Stomach smooth muscle (tissue), 2 donors: ENCODE results near the gene KIRREL2.
"Not testable (repeated sequence)": the region's sequence is repeated elsewhere in the genome, so short reads cannot be mapped to it uniquely, and the experiment has no call there.

ENCODE experiments used
- H3K27ac ChIP-seq: one replicate; pipeline ENCODE4 v1.7.0; 2013; ENCODE audit warnings: mild to moderate bottlenecking, low read length, inconsistent platforms
- H3K27me3 ChIP-seq, 2 donors: one replicate each; pipeline ENCODE4 v1.7.0; 2013; ENCODE audit warnings: low read length in 2 of 2; ENCODE audit not compliant: insufficient read depth in 2 of 2, control insufficient read depth in 1 of 2
- H3K36me3 ChIP-seq, 2 donors: one replicate each; pipeline ENCODE4 v1.7.0; 2013; ENCODE audit warnings: low read length in 2 of 2; ENCODE audit not compliant: control insufficient read depth in 2 of 2, insufficient read depth in 2 of 2
- H3K4me1 ChIP-seq: one replicate; pipeline ENCODE4 v1.7.0; 2013; ENCODE audit warnings: low read length; ENCODE audit not compliant: control insufficient read depth, insufficient read depth
- H3K4me3 ChIP-seq, 2 donors: one replicate each; pipeline ENCODE4 v1.7.0; 2013; ENCODE audit warnings: low read length in 2 of 2
- H3K9ac ChIP-seq, 2 donors: one replicate each; pipeline ENCODE4 v1.7.0; 2013; ENCODE audit warnings: low read length in 2 of 2, mild to moderate bottlenecking in 1 of 2
- H3K9me3 ChIP-seq, 2 donors: one replicate each; pipeline ENCODE4 v1.7.0; 2013; ENCODE audit warnings: low read length in 2 of 2; ENCODE audit not compliant: control insufficient read depth in 2 of 2
- donor health status: healthy.
- donor health status: Pancreatic carcinoma.

Gene KIRREL2

DNA sequence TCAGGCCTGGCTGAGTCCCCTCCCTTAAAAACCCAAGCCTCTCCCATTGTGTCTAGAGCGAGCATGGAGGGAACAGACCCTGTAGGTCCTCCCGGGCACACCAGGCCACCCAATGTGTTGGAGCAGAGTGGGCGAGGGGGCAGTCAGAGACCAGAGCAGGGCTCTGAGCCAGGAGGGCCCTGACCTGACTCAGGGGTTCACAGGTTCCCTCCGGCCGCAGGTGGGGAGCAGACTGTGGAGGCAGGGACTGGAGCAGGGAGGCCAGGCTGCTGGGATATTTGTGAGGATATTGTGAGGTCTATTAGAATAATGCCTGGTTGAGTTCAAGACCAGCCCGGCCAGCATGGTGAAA, 52.9 kb downstream of the KIRREL2 start:
- Histone ChIP-seq H3K4me1 (peaks cover 8% of the 10 kb centered on the region), H3K9ac (no peak overlapping the region), H3K36me3 (no peaks in the 10 kb centered on the region), H3K4me3 (no peak overlapping the region), H3K9me3 (no peaks in the 10 kb centered on the region), H3K27ac (no peak overlapping the region), H3K27me3 (no peaks in the 10 kb centered on the region)

GRCh38 chr19:35910355-35910754, 53.6 kb downstream of the KIRREL2 start:
- H3K9ac ChIP-seq, H3K27ac ChIP-seq, H3K36me3 ChIP-seq, H3K4me1 ChIP-seq, H3K4me3 ChIP-seq, H3K27me3 ChIP-seq, H3K9me3 ChIP-seq: not testable (repeated sequence)

GRCh38 chr19:35911173-35911572, 54.5 kb downstream of the KIRREL2 start:
- no peak overlapping the region for H3K27ac ChIP-seq
- no peaks in the 10 kb centered on the region for H3K27me3 ChIP-seq
- H3K36me3 ChIP-seq: no peaks in the 10 kb centered on the region
- no peak overlapping the region for H3K4me3 ChIP-seq
- H3K4me1 ChIP-seq: peaks cover 8% of the 10 kb centered on the region
- no peaks in the 10 kb centered on the region for H3K9me3 ChIP-seq
- no peak overlapping the region for H3K9ac ChIP-seq

GRCh38 chr19:35911790-35912189, 55.1 kb downstream of the KIRREL2 start:
- Histone ChIP-seq H3K9ac (no peak overlapping the region), H3K27ac (no peak overlapping the region), H3K9me3 (no peaks in the 10 kb centered on the region), H3K4me1 (peaks cover 4% of the 10 kb centered on the region), H3K27me3 (peaks cover 0 to 1% of the 10 kb centered on the region in 2 donors), H3K36me3 (no peaks in the 10 kb centered on the region), H3K4me3 (no peak overlapping the region)

DNA sequence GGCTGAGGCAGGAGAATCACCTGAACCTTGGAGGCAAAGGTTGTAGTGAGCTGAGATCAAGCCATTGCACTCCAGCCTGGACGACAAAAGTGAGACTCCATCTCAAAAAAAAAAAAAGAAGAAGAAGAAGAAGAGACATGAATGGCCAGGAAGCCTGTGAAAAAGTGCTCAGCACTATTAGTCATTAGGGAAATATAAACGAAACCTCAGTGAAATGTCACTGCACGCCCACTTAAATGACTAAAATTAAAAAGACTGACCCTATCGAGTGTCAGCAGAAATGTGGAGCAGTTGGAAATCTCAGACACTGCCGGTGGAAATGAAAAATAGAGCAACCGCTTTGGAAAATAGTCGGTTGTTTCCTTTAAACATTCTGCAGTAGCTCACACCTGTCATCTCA, 56.9 kb downstream of the KIRREL2 start:
- Histone ChIP-seq H3K4me3 (no peak overlapping the region), H3K27me3 (peaks cover 0 to 4% of the 10 kb centered on the region in 2 donors), H3K4me1 (no peaks in the 10 kb centered on the region), H3K36me3 (no peaks in the 10 kb centered on the region), H3K27ac (no peak overlapping the region), H3K9ac (no peak overlapping the region), H3K9me3 (no peaks in the 10 kb centered on the region)

DNA sequence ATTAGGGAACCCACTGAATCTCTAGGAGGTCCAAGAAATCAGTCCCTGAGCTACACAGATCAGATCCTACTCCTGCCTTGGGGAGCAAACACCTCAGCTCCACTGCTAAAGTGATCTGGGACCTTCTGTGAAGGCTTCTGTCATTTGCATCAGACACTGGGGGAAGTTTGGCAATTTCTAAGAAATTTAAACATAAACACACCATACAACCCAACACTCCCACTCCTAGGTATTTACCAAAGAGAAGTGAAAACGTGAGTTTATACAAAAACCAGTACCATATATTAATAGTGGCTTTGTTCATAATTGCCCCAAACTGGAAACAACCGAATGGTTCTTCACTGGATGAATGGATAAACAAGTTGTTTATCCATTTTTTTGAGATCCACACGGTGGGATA, 58.7 kb downstream of the KIRREL2 start:
- Histone ChIP-seq H3K36me3 (no peaks in the 10 kb centered on the region), H3K27me3 (peaks cover 0 to 4% of the 10 kb centered on the region in 2 donors), H3K27ac (no peak overlapping the region), H3K9ac (no peak overlapping the region), H3K4me1 (no peaks in the 10 kb centered on the region), H3K9me3 (no peaks in the 10 kb centered on the region), H3K4me3 (no peak overlapping the region)
